ENCODE measurements around the gene KCND3.

The KCND3 gene

GRCh38 chr1:111818081-111818480 lies 171.4 kb downstream of the KCND3 start:
- Histone ChIP-seq H3K4me2 (ENCODE audit: low read length) (no peak overlapping the region), H3K9me2 (replicated peaks; ENCODE audit: control insufficient read depth, low read length) (no peaks in the 10 kb centered on the region), H4K20me1 (ENCODE audit: control insufficient read depth, insufficient read depth, low read depth, low read length) (no peaks in the 10 kb centered on the region), H3K9me3 (ENCODE audit: control insufficient read depth, insufficient read depth, low read length) (no peaks in the 10 kb centered on the region), H3K79me2 (ENCODE audit: control insufficient read depth, low read length) (no peaks in the 10 kb centered on the region), H3K27ac (ENCODE audit: low read depth, low read length) (no peak overlapping the region), H3K36me3 (ENCODE audit: control insufficient read depth, low read length) (no peaks in the 10 kb centered on the region), H3F3A (ENCODE audit: control insufficient read depth, insufficient read depth) (no peaks in the 10 kb centered on the region), H3K27me3 (ENCODE audit: control insufficient read depth, low read length) (peaks cover 11% of the 10 kb centered on the region; the same call in 1 of the 2 replicates), H3K4me3 (ENCODE audit: low read length) (no peak overlapping the region), H3K4me1 (ENCODE audit: control insufficient read depth, low read length) (no peaks in the 10 kb centered on the region)
- TF ChIP-seq, protein P1, sequence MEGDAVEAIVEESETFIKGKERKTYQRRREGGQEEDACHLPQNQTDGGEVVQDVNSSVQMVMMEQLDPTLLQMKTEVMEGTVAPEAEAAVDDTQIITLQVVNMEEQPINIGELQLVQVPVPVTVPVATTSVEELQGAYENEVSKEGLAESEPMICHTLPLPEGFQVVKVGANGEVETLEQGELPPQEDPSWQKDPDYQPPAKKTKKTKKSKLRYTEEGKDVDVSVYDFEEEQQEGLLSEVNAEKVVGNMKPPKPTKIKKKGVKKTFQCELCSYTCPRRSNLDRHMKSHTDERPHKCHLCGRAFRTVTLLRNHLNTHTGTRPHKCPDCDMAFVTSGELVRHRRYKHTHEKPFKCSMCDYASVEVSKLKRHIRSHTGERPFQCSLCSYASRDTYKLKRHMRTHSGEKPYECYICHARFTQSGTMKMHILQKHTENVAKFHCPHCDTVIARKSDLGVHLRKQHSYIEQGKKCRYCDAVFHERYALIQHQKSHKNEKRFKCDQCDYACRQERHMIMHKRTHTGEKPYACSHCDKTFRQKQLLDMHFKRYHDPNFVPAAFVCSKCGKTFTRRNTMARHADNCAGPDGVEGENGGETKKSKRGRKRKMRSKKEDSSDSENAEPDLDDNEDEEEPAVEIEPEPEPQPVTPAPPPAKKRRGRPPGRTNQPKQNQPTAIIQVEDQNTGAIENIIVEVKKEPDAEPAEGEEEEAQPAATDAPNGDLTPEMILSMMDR (IDR thresholded peaks at IDR 0.05; ENCODE audit: low read depth, low read length, poor library complexity, severe bottlenecking): no peak
- no peak for TF ChIP-seq EZH2phosphoT487 (IDR thresholded peaks at IDR 0.05; ENCODE audit: borderline replicate concordance, low read length)

DNA sequence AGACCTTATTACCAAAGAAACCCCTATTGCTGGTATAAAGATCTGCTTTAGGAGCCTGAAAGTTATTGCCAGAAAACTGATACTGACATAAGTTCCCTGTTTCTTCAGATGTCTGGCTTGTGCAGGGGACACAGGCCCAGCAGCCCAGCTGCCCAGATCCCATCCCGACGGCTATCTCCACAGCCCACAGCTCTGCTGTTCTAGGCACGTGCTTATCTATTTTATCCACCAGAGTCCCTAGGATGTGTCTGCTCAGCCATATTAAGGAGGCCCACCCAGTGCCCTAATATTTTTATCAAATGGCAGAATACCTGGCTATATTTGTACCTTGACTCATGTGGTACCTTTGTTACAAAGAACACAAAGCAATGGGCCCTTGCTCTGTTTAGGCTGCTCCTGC lies 174.8 kb downstream of the KCND3 start:
- Histone ChIP-seq H3K9me2 (replicated peaks; ENCODE audit: control insufficient read depth, low read length) (no peaks in the 10 kb centered on the region), H3K4me1 (ENCODE audit: control insufficient read depth, low read length) (no peaks in the 10 kb centered on the region), H3K36me3 (ENCODE audit: control insufficient read depth, low read length) (no peaks in the 10 kb centered on the region), H3K4me2 (ENCODE audit: low read length) (no peak overlapping the region), H3K79me2 (ENCODE audit: control insufficient read depth, low read length) (no peaks in the 10 kb centered on the region), H3K9me3 (ENCODE audit: control insufficient read depth, insufficient read depth, low read length) (no peaks in the 10 kb centered on the region), H4K20me1 (ENCODE audit: control insufficient read depth, insufficient read depth, low read depth, low read length) (no peaks in the 10 kb centered on the region), H3K4me3 (ENCODE audit: low read length) (no peak overlapping the region), H3F3A (ENCODE audit: control insufficient read depth, insufficient read depth) (no peaks in the 10 kb centered on the region), H3K27ac (ENCODE audit: low read depth, low read length) (no peak overlapping the region), H3K27me3 (ENCODE audit: control insufficient read depth, low read length) (peaks cover 22% of the 10 kb centered on the region; the same call in 1 of the 2 replicates)
- no peak for TF ChIP-seq EZH2phosphoT487 (IDR thresholded peaks at IDR 0.05; ENCODE audit: borderline replicate concordance, low read length)
- TF ChIP-seq, protein P1 (IDR thresholded peaks at IDR 0.05; ENCODE audit: low read depth, low read length, poor library complexity, severe bottlenecking): no peak

DNA sequence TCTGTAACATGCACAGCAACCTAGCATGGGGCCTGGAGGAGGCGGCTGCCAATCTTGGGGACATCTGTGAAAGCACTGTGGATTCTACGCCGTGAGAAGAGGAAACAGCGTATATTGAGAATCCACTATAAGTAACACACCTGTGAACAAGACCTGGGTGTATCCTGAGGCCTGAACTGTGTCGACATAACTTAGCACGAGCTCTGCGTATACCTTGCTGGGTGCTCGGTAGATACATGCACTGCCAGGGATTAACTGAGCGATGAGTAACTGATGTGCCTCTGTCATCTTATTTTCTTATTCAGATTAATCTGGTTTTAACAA lies 175.2 kb downstream of the KCND3 start:
- no peaks in the 10 kb centered on the region for H4K20me1 ChIP-seq (ENCODE audit: control insufficient read depth, insufficient read depth, low read depth, low read length)
- H3K79me2 ChIP-seq (ENCODE audit: control insufficient read depth, low read length): no peaks in the 10 kb centered on the region
- no peaks in the 10 kb centered on the region for H3K36me3 ChIP-seq (ENCODE audit: control insufficient read depth, low read length)
- no peaks in the 10 kb centered on the region for H3K4me1 ChIP-seq (ENCODE audit: control insufficient read depth, low read length)
- TF ChIP-seq, protein P1 (IDR thresholded peaks at IDR 0.05; ENCODE audit: low read depth, low read length, poor library complexity, severe bottlenecking): no peak
- TF ChIP-seq EZH2phosphoT487 (IDR thresholded peaks at IDR 0.05; ENCODE audit: borderline replicate concordance, low read length): no peak
- no peaks in the 10 kb centered on the region for H3K9me3 ChIP-seq (ENCODE audit: control insufficient read depth, insufficient read depth, low read length)
- H3K27ac ChIP-seq (ENCODE audit: low read depth, low read length): no peak overlapping the region
- H3K9me2 ChIP-seq (replicated peaks; ENCODE audit: control insufficient read depth, low read length): no peaks in the 10 kb centered on the region
- H3K4me2 ChIP-seq (ENCODE audit: low read length): no peak overlapping the region
- peaks cover 22% of the 10 kb centered on the region; the same call in 1 of the 2 replicates for H3K27me3 ChIP-seq (ENCODE audit: control insufficient read depth, low read length)
- no peak overlapping the region for H3K4me3 ChIP-seq (ENCODE audit: low read length)
- no peaks in the 10 kb centered on the region for H3F3A ChIP-seq (ENCODE audit: control insufficient read depth, insufficient read depth)
